GF-D8 (cell line): ENCODE measurements around the gene SKI.

Source experiments
- DNase-seq: peaks from one replicate; lab custom pipeline; 2025; lab: John Stamatoyannopoulos, UW

The SKI gene

GRCh38 chr1:2228157-2228594 lies at the start of gene SKI:
TSS of gene SKI (plus strand) at chr1:2228319. CDS start at chr1:2228767, 448 bp downstream.
- DNase-seq = no peak

DNA sequence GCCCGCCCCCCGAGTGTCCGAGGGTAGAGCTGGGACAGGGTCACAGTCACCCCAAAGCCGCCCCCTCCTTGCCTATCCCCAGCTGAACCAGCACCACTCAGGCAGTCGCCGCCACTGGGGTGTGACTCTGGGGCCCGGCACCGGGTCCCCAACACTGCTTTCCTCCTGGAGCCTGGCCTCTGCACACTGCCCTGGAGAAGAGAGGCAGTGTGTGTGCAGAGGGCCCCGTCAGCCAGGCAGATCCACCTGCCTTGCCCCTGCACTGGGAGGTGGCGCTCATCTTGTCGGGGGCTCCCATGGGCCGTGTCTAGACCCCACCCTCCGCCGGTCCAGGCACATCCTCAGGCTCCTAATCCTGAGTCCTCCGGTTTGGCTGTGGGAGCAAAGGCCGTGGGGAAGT lies 49.2 kb upstream of the SKI start:
- no peak for DNase-seq

- no peak for DNase-seq
Observed at GRCh38 chr1:2179283-2180013, 48.7 kb upstream of the SKI start.

DNA sequence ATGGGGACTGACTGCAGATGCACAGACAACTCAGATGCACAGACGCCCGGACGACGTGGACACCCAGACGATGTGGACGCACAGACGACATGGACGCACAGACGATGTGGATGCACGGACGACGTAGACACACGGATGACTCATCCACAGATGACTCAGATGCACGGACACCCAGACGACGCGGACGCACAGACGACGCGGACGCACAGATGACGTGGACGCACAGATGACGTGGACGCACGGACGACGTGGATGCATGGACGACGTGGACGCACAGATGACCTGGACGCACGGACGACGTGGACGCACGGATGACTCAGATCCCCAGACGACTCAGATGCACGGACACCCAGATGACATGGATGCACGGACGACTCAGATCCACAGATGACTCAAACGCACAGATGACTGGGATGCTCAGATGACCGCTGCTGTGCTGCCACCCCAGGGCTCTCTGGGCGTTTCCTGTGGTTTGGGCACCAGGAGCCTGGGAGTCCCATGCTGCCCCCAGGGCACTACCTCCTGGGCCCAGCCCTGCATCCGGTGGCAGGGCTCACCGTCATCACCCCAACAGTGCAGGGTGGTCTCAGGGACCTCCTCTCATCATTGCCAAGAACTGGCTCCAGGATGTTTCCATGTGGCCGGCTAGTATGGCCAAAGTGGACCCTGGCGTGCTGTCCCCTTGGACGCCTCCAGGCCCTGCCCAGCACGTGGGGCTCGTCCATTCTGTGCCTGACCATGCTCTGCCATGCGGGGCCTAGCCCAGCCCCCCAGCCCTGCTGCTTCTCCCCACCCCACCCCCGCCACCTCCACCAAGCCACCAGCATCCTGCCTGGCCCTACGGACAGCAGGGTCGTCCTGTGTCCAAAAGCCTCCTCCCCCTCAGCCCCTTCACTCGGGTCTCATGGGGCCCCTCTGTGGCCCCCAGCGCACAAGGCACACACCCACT lies 47.5 kb upstream of the SKI start:
- no peak for DNase-seq

GRCh38 chr1:2181271-2181670 lies 46.8 kb upstream of the SKI start:
- no peak for DNase-seq

GRCh38 chr1:2181752-2182151 lies 46.4 kb upstream of the SKI start:
- DNase-seq = no peak

- no peak for DNase-seq
Observed at GRCh38 chr1:2182376-2182775, 45.7 kb upstream of the SKI start.

GRCh38 chr1:2183937-2184334 lies 44.2 kb upstream of the SKI start:
- no peak for DNase-seq

- no peak for DNase-seq
Observed at GRCh38 chr1:2184531-2184930, 43.6 kb upstream of the SKI start.

DNA sequence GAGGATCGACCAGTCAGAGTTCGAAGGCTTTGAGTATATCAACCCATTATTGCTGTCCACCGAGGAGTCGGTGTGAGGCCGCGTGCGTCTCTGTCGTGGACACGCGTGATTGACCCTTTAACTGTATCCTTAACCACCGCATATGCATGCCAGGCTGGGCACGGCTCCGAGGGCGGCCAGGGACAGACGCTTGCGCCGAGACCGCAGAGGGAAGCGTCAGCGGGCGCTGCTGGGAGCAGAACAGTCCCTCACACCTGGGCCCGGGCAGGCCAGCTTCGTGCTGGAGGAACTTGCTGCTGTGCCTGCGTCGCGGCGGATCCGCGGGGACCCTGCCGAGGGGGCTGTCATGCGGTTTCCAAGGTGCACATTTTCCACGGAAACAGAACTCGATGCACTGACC lies 43.2 kb upstream of the SKI start:
- no peak for DNase-seq

DNA sequence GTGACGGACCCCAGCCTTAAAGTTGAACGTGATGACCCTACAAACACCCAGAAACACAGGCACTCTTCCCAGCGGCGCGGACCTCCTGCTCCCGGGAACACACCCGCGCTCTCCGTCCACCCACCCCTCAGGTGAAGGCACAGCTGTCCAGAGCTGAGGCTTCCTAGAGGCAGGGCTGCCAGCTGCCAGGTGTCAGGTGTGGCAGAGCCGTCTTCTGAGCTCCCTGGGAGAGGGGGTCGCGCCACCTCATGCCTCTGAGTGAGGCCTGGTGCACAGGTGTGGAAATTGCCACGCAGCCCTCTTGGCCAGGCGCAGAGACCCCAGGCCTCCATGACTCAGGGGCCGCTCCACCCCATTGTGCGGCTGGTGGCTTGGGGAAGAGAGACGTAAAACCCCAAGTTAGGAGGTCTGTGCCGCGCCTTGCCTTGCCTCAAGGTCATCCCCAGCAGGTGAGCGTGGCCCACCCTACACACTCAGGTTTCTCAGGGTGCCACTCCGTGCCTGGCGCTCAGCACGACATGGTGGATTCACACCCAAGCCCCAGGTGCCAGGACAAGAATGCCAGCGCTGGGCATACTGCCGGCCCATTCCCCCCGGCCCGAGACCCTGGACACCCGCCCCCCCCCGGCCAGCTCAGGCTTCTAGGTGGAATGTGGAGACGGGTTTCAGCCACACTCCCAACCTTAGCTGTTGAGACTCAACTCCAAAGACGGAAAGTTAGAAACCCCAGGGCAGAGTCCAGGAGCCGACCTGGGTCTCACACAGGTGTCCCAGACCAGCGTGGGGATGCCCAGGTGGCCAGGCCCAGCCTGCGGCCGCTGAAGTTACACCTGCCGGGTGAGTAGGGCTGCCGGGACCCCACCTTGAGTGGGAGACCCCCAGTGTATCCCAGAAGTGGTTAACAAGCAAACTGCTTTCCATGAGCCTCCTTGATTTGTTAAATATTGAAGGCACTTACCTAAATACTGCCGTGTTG lies 42.0 kb upstream of the SKI start:
- no peak for DNase-seq

- no peak for DNase-seq
Observed at GRCh38 chr1:2186901-2187300, 41.2 kb upstream of the SKI start.

DNA sequence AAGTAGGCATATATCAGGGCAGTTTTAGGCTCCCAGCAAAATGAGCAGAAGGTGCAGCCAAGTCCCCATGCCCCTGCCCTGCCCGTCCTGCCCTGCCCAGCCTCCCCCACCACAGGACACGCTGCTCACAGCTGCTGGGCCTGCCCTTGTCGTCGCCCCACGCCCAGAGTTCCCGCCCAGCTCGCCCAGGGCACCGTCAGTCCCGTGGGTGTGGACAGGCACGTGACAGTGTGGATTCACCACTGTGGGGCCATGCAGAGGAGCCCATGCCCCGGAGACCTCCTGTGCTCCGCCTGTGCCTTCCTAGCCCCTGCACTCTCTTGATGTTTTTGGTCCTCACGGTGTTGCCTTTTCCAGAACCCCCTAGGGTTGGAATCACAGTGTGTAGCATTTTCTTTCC lies 40.5 kb upstream of the SKI start:
- no peak for DNase-seq

DNA sequence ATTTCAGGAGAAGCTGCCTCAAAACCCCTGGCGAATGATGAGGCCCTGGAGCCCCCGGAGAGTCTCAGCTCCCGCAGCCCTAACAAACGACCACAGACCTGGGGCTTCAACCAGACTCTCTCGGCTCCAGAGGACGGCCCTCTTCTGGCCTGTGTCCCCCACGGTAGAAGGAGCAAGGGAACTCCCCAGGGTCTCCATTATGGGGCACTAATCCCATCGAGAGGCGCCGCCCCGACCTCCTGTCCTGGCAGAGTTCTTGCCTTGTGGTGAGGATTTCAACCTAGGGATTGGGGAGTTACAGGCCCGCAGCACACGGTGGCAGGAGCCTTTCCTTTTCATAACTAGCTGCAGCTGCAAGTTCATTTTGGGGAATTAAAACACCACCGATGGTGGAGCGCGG lies 39.8 kb upstream of the SKI start:
- no peak for DNase-seq

- peak; percentile 60 for DNase-seq
Observed at GRCh38 chr1:2189459-2190425, 38.4 kb upstream of the SKI start.

DNA sequence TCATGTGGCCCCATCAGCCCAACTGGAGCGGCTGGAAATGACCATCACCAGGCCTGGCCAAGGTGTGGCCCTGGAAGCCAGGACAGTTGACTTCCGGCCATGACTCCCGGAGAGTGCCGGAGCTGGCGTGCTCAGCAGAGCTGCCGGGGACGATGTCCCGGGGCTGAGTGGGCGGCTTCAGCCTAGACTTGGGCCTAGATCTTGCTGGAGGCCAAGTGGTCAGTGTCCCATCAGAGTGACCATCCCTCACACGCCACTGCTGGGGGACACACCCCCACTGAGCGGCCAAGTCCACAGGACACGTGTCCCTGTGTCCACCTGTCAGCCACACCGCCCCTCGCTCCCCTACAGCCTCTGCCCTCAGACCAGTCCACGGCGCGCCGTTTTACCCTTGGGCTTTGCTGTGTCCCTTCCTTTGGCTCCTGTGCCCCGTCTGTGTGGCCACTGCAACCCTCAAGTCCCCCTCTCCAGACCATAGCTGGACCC lies 37.6 kb upstream of the SKI start:
- DNase-seq = no peak

GRCh38 chr1:2192031-2192995 lies 35.8 kb upstream of the SKI start:
- no peak for DNase-seq

DNA sequence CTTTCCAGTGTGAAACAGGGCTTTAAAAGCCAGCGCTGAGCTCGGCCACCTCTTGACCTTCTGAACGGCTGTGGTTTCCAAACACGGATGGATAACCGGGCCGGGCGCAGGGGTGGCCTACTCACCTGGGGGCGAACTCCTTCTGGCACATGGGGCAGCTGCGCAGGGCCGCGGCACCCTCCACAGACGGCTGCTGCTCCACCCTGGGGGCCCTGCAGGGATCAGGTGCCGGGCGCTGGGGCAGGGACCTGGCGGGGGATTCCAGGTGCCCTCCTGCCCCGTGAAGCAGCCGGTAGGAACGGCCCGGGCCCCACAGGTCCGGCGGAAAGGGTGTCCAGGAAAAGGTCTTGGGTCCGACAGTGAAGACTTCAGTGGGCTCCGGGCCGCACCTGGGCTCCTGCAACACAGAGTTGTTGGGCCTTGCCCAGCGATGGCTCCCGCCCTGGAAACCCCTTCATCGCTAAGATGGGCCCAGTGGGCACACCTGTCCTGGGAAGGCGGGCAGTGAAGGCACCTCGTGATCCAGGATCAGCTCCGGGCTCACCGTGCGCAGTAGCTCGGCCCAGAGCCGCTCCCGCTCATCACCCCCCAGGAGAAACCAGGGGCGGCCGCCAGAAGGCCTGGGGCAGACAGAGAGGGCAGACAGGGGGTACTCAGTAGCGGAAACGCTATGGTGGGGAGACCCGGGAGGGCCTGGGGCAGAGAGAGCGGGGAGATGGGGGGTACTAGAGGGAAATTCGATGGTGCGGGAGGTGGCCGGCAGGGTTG lies 34.4 kb upstream of the SKI start:
- DNase-seq = no peak
